ENCODE measurements around the gene PRELP. TPM values are rescaled to one million over a fixed set of nuclear protein-coding genes. Genes with fewer than 3 reads are reported as not detected.

The PRELP gene
- total RNA-seq, 1 experiment from 2014 or later: not detected

- no peaks in the 10 kb centered on the region for H3K4me1 ChIP-seq (ENCODE audit: insufficient read depth, low read length)
- POLR2A ChIA-PET (ENCODE audit: unreplicated experiment): no interaction called here
- DNase-seq (no peak), ATAC-seq (no peak)
- H2AFZ ChIP-seq (ENCODE audit: low read length): no peak overlapping the region
- H3K27ac ChIP-seq (ENCODE audit: low read length): no peak overlapping the region
- TF ChIP-seq EZH2 (IDR thresholded peaks at IDR 0.05; ENCODE audit: low read length, unreplicated experiment): no peak
- no peak for TF ChIP-seq EZH2phosphoT487 (IDR thresholded peaks at IDR 0.05; ENCODE audit: borderline replicate concordance, low read length)
- H3K4me3 ChIP-seq (ENCODE audit: low read length): no peak overlapping the region
- CTCF ChIA-PET: interaction anchor here (0.6 kb wide), 1 partner anchor 112 kb away, joined by 4 read pairs; no protein-coding TSS in a partner anchor
- no peaks in the 10 kb centered on the region for H3K36me3 ChIP-seq (ENCODE audit: low read depth, low read length)
- intact Hi-C loops (cut with micrococcal nuclease): no loop called here
- no peaks in the 10 kb centered on the region for H4K20me1 ChIP-seq (ENCODE audit: low read length)
- no peak overlapping the region for H3K4me2 ChIP-seq (ENCODE audit: low read length)
- no peaks in the 10 kb centered on the region for H3K9me2 ChIP-seq (replicated peaks; ENCODE audit: low read length)
- H3K9me3 ChIP-seq (ENCODE audit: low read length): no peaks in the 10 kb centered on the region
- peaks cover 72% of the 10 kb centered on the region for H3K27me3 ChIP-seq (ENCODE audit: low read length)
- no peak overlapping the region for H3K9ac ChIP-seq (ENCODE audit: low read length)
- H3F3A ChIP-seq (ENCODE audit: low read length, unreplicated experiment): no peaks in the 10 kb centered on the region
- no peaks in the 10 kb centered on the region for H3K79me2 ChIP-seq (ENCODE audit: low read length)
- no TSS peak for BruUV-seq (replicated peaks)
These were observed 23.5 kb upstream of the PRELP start for GRCh38 chr1:203451836-203452784.

- CTCF ChIA-PET: interaction anchor here (0.6 kb wide), 1 partner anchor 113 kb away, joined by 4 read pairs; no protein-coding TSS in a partner anchor
- H3K9ac ChIP-seq (ENCODE audit: low read length): no peak overlapping the region
- POLR2A ChIA-PET (ENCODE audit: unreplicated experiment): no interaction called here
These were observed 22.6 kb upstream of the PRELP start for GRCh38 chr1:203453016-203453415.

GRCh38 chr1:203453616-203454015 is 22.0 kb upstream of the PRELP start:
- no peaks in the 10 kb centered on the region for H3K9me2 ChIP-seq (replicated peaks; ENCODE audit: low read length)
- no peak overlapping the region for H3K4me3 ChIP-seq (ENCODE audit: low read length)
- intact Hi-C loops (cut with micrococcal nuclease): no loop called here
- peaks cover 70% of the 10 kb centered on the region for H3K27me3 ChIP-seq (ENCODE audit: low read length)
- no peak overlapping the region for H3K27ac ChIP-seq (ENCODE audit: low read length)
- no peak overlapping the region for H3K9ac ChIP-seq (ENCODE audit: low read length)
- no TSS peak for BruUV-seq (replicated peaks)
- TF ChIP-seq EZH2 (IDR thresholded peaks at IDR 0.05; ENCODE audit: low read length, unreplicated experiment): no peak
- TF ChIP-seq EZH2phosphoT487 (IDR thresholded peaks at IDR 0.05; ENCODE audit: borderline replicate concordance, low read length): no peak
- no peak for TF ChIP-seq CTCF (conservative IDR thresholded peaks at IDR 0.05; ENCODE audit: low read depth, low read length)
- H4K20me1 ChIP-seq (ENCODE audit: low read length): no peaks in the 10 kb centered on the region
- ATAC-seq: no peak
- no peak overlapping the region for H2AFZ ChIP-seq (ENCODE audit: low read length)
- no peaks in the 10 kb centered on the region for H3K9me3 ChIP-seq (ENCODE audit: low read length)
- H3K36me3 ChIP-seq (ENCODE audit: low read depth, low read length): no peaks in the 10 kb centered on the region
- no peaks in the 10 kb centered on the region for H3K79me2 ChIP-seq (ENCODE audit: low read length)
- ChIA-PET POLR2A (ENCODE audit: unreplicated experiment) (no interaction called here), CTCF (no interaction called here)
- no peaks in the 10 kb centered on the region for H3K4me1 ChIP-seq (ENCODE audit: insufficient read depth, low read length)
- no peaks in the 10 kb centered on the region for H3F3A ChIP-seq (ENCODE audit: low read length, unreplicated experiment)
- no peak for DNase-seq
- H3K4me2 ChIP-seq (ENCODE audit: low read length): no peak overlapping the region

More at GRCh38 chr1:203453016-203453415, 22.6 kb upstream of the PRELP start:
- H3K27ac ChIP-seq (ENCODE audit: low read length): no peak overlapping the region
- intact Hi-C loops (cut with micrococcal nuclease): no loop called here
- H3K27me3 ChIP-seq (ENCODE audit: low read length): peaks cover 70% of the 10 kb centered on the region
- TF ChIP-seq EZH2 (IDR thresholded peaks at IDR 0.05; ENCODE audit: low read length, unreplicated experiment) (no peak), CTCF (conservative IDR thresholded peaks at IDR 0.05; ENCODE audit: low read depth, low read length) (no peak), EZH2phosphoT487 (IDR thresholded peaks at IDR 0.05; ENCODE audit: borderline replicate concordance, low read length) (no peak)
- H3K4me1 ChIP-seq (ENCODE audit: insufficient read depth, low read length): no peaks in the 10 kb centered on the region
- DNase-seq: no peak
- H3K4me2 ChIP-seq (ENCODE audit: low read length): no peak overlapping the region
- H3K36me3 ChIP-seq (ENCODE audit: low read depth, low read length): no peaks in the 10 kb centered on the region
- no peaks in the 10 kb centered on the region for H4K20me1 ChIP-seq (ENCODE audit: low read length)
- no peak overlapping the region for H3K4me3 ChIP-seq (ENCODE audit: low read length)
- H3K79me2 ChIP-seq (ENCODE audit: low read length): no peaks in the 10 kb centered on the region
- no peak for ATAC-seq
- no TSS peak for BruUV-seq (replicated peaks)
- H3F3A ChIP-seq (ENCODE audit: low read length, unreplicated experiment): no peaks in the 10 kb centered on the region
- H2AFZ ChIP-seq (ENCODE audit: low read length): no peak overlapping the region
- no peaks in the 10 kb centered on the region for H3K9me3 ChIP-seq (ENCODE audit: low read length)
- H3K9me2 ChIP-seq (replicated peaks; ENCODE audit: low read length): no peaks in the 10 kb centered on the region
